NB4 (cell line): ENCODE data around the gene WFS1.

Source experiments
- DNase-seq: peaks from one replicate; pipeline ENCODE4 v3.0.0; 2010; ENCODE audit warnings: low read depth
- H3K4me3 ChIP-seq: one replicate; pipeline ENCODE4 v1.5.1; 2011; ENCODE audit warnings: mild to moderate bottlenecking, low read depth, low read length, moderate library complexity
- MAX ChIP-seq: IDR thresholded peaks from 2 replicates; pipeline ENCODE4 v1.6.1; 2011; ENCODE audit warnings: low read depth, low read length
- MYC ChIP-seq: IDR thresholded peaks from 2 replicates; pipeline ENCODE4 v1.6.1; 2011; ENCODE audit warnings: low read depth, low read length
- POLR2A ChIP-seq: IDR thresholded peaks from 2 replicates; pipeline ENCODE4 v1.6.1; 2011; ENCODE audit warnings: mild to moderate bottlenecking; ENCODE audit not compliant: insufficient read length; ENCODE audit errors: extremely low read depth
- TF ChIP-seq, protein P1 (sequence below): IDR thresholded peaks from one replicate; pipeline ENCODE4 v1.5.1; 2012; ENCODE audit warnings: low read depth, low read length

Gene WFS1

GRCh38 chr4:6332042-6332668 lies 62.5 kb downstream of the WFS1 start:
- peak; percentile 37 for DNase-seq
- H3K4me3 ChIP-seq, result no peak overlapping the region
- no peak for TF ChIP-seq MAX
- TF ChIP-seq, protein P1, sequence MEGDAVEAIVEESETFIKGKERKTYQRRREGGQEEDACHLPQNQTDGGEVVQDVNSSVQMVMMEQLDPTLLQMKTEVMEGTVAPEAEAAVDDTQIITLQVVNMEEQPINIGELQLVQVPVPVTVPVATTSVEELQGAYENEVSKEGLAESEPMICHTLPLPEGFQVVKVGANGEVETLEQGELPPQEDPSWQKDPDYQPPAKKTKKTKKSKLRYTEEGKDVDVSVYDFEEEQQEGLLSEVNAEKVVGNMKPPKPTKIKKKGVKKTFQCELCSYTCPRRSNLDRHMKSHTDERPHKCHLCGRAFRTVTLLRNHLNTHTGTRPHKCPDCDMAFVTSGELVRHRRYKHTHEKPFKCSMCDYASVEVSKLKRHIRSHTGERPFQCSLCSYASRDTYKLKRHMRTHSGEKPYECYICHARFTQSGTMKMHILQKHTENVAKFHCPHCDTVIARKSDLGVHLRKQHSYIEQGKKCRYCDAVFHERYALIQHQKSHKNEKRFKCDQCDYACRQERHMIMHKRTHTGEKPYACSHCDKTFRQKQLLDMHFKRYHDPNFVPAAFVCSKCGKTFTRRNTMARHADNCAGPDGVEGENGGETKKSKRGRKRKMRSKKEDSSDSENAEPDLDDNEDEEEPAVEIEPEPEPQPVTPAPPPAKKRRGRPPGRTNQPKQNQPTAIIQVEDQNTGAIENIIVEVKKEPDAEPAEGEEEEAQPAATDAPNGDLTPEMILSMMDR, result peak; percentile 92
- no peak for TF ChIP-seq MYC
- no peak for TF ChIP-seq POLR2A

DNA sequence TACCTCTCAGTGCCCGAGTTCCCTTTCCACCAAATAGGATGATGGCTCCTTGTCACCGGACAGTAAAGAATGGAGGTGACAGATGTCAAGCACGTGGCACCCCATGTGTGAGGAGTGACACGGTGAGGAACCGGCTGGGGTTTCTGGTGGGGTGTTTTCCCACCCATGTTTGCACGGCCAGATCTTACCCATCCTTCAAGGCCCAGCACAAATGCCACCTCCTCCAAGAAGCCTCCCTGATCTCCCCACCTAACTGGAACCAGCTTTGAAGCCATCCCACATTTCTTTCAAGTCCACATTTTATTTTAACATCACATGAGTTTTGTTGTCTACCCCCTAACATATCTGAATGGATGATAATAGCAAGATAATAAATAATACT lies 63.0 kb downstream of the WFS1 start:
- H3K4me3 ChIP-seq, result no peak overlapping the region
- TF ChIP-seq MYC, result no peak
- no peak for TF ChIP-seq POLR2A
- TF ChIP-seq, protein P1, result no peak
- no peak for TF ChIP-seq MAX
- no peak for DNase-seq

GRCh38 chr4:6333301-6334202 lies 63.9 kb downstream of the WFS1 start:
- DNase-seq, result peak; percentile 36
- TF ChIP-seq, protein P1, result peak; percentile 62
- TF ChIP-seq MAX (no peak), POLR2A (no peak), MYC (no peak)
- H3K4me3 ChIP-seq, result no peak overlapping the region

- no peak for DNase-seq
- no peak overlapping the region for H3K4me3 ChIP-seq
- no peak for TF ChIP-seq MYC
- TF ChIP-seq MAX, result no peak
- TF ChIP-seq, protein P1, result no peak
- TF ChIP-seq POLR2A, result no peak
These were observed 64.7 kb downstream of the WFS1 start for GRCh38 chr4:6334203-6334887.

GRCh38 chr4:6335040-6335590 lies 65.5 kb downstream of the WFS1 start:
- TF ChIP-seq MAX, result no peak
- TF ChIP-seq POLR2A, result no peak
- TF ChIP-seq MYC, result no peak
- TF ChIP-seq, protein P1, result no peak
- H3K4me3 ChIP-seq, result no peak overlapping the region
- no peak for DNase-seq
